Fibroblast of mammary gland (primary cell): ENCODE data around the gene OOSP4A.

Source experiments
- DNase-seq: peaks from one replicate; pipeline ENCODE4 v3.0.0-alpha.2; 2010; ENCODE audit warnings: low read depth
- H3K4me3 ChIP-seq: 2 replicates; pipeline ENCODE4 v1.5.1; 2011; ENCODE audit warnings: low read depth, mild to moderate bottlenecking, low read length, moderate library complexity; ENCODE audit not compliant: control insufficient read depth
- CTCF ChIP-seq: conservative IDR thresholded peaks from 2 replicates; pipeline ENCODE4 v1.5.1; 2011; ENCODE audit warnings: low read depth, low read length, inconsistent platforms; ENCODE audit not compliant: control insufficient read depth, insufficient read depth

Gene OOSP4A

DNA sequence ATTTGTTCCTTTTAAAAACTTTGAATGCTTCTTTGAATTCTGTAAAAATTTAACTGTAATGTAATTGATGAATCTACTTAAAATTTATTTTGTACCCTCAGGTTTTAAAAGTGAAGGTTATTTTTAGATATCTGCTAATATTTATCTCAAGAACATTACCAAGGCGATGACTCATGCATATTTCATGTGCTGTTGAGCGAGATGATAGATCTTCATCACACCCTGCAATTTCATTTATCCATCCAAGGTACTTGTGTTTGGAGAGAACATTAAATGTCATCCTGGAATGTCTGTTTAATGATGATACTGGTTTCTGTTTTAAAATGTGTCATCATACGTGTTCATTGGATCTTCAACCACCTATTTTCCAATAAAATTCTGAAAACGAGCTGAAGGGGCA is 6.7 kb upstream of the OOSP4A start:
- H3K4me3 ChIP-seq, result no peak overlapping the region
- no peak for DNase-seq
- no peak for TF ChIP-seq CTCF

DNA sequence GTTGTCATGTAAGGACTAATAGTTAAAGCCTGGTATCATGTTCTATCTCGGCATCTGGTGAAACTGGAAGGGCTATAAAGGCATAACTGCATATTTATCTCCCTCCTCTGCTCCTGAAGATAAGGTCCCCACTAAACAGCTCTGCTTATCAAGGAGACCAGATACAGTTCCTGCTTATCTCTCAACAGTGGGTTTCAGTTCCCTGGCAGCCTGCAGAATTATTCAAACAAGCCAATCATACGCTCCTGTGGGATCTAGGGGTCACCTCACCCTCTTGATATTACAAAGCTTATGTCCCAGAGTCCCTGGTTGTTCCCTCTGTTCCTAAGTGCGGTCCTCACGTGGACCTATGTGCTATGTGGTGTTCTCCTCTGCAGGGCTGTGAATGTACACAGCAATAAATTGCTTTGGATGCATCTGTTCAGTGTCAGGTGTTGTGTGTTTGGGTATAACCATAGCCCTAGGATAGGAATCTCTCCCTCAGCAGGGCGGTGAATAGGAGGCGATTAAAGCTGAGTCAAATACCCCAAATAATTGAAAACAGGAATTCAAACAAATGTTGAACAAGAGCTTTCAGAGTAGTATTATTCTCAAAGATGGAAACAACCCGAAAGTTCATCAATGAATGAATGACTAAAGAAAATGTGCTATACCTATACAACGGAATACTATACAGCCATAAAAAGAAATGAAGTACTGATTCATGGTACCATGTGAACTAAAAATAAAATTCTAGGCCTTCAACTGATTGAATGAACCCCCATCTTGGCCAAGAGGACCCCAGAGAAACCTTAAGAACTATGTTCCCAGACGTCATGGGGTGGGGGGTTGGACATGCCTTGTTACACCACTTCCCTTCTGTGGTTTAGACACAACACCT is 3.1 kb upstream of the OOSP4A start:
- H3K4me3 ChIP-seq, result no peak overlapping the region
- no peak for DNase-seq
- no peak for TF ChIP-seq CTCF

GRCh38 chr11:59962107-59962482 is 1.7 kb upstream of the OOSP4A start:
- TF ChIP-seq CTCF, result no peak
- no peak for DNase-seq
- no peak overlapping the region for H3K4me3 ChIP-seq

- no peak for TF ChIP-seq CTCF
- no peak for DNase-seq
- H3K4me3 ChIP-seq, result no peak overlapping the region
Measured at GRCh38 chr11:59965424-59965823, 1.6 kb downstream of the OOSP4A start.

DNA sequence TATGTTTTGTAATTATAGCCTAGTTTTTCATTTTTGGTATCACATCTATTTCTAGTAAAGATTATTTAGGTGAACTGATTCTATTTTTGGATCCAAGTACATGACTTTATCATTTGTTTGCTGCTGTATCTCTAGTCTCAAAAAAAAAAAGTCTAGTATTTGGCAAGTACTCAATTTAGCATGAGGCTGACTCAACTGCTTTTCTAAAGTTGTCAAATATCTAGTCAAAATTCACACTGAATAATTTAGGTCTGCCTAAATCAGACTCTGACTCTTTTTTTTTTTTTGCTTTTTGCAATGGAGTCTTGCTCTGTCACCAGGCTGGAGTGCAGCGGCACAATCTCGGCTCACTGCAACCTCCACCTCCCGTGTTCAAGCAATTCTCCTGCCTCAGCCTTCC is 2.4 kb downstream of the OOSP4A start:
- no peak for TF ChIP-seq CTCF
- no peak for DNase-seq
- H3K4me3 ChIP-seq, result no peak overlapping the region

DNA sequence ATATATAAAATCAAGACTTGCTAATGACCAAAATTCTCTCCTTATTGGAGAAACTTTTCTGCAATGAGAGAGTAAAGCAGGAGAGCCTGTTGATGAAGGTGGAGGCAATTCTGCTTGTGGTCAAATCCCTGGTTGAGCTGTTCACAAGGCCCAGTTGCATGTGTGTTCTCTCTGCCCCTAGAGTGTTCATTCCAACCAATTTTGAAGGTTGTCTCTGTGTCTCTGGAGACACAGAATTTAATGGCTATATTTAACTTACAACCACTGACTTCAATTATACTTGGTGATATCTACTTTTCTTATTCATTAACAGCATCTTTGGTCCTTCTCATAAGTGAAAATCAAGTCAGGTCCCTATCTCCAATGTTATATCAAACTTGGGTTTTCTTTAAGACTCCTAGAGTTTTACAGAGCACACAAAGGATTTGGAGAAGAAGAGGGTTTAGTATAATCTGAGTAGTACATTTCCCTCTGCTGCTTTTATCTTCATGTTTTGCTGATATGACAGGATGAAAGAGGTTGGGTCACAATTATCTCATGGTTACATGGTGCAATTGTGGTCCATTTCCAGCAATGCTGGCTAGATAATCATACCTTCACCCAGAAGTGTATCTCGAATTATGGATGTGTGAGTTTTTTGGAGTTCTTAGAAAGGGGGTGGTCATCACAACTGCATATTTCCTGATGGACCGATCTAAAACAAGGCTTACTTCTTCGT is 4.0 kb downstream of the OOSP4A start:
- no peak for DNase-seq
- no peak overlapping the region for H3K4me3 ChIP-seq
- no peak for TF ChIP-seq CTCF

GRCh38 chr11:59968395-59968783 is 4.6 kb downstream of the OOSP4A start:
- no peak overlapping the region for H3K4me3 ChIP-seq
- no peak for TF ChIP-seq CTCF
- no peak for DNase-seq
